ENCODE data around the gene SLAMF7. TPM values are rescaled to one million over a fixed set of nuclear protein-coding genes. Genes with fewer than 3 reads are reported as not detected.

SLAMF7 gene
- polyA plus RNA-seq, 1 donor (not counting 4 experiments of a cell fraction or from before 2014, with no cell fraction given) = 31.0 TPM

GRCh38 chr1:160800142-160800541 lies 61.1 kb downstream of the SLAMF7 start:
- dilution Hi-C loops (cut with MboI; ENCODE audit: extremely low pct_ligation_motif_present, low sequenced_read_pairs) = no loop called here
- Histone ChIP-seq H3K4me1 (ENCODE audit: control insufficient read depth, extremely low read depth, insufficient read depth, low read length) (peaks cover 5% of the 10 kb centered on the region), H3K4me3 (ENCODE audit: control insufficient read depth in 2 of 3, extremely low read depth in 1 of 3, insufficient read depth in 2 of 3, low read depth in 1 of 3, low read length in 3 of 3) (no peak overlapping the region), H3K9ac (ENCODE audit: control insufficient read depth, extremely low read depth, insufficient read depth, low read length) (no peak overlapping the region), H3K9me1 (ENCODE audit: control insufficient read depth, extremely low read depth, insufficient read depth, low read length) (no peaks in the 10 kb centered on the region), H3K36me3 (ENCODE audit: control insufficient read depth in 2 of 2, extremely low read depth in 1 of 2, insufficient read depth in 2 of 2, low read length in 2 of 2) (no peaks in the 10 kb centered on the region), H2AFZ (ENCODE audit: control insufficient read depth, low read length) (no peak overlapping the region), H3K9me3 (ENCODE audit: control insufficient read depth, low read depth, low read length) (no peaks in the 10 kb centered on the region), H3K4me2 (ENCODE audit: control insufficient read depth, extremely low read depth, insufficient read depth, low read depth, low read length) (no peak overlapping the region), H4K20me1 (ENCODE audit: control insufficient read depth, extremely low read depth, insufficient read depth, low read length) (no peaks in the 10 kb centered on the region), H3K27me3 (ENCODE audit: control insufficient read depth, extremely low read depth, insufficient read depth, low read length) (no peaks in the 10 kb centered on the region), H3K79me2 (ENCODE audit: control insufficient read depth, insufficient read depth, low read length) (no peaks in the 10 kb centered on the region), H3K27ac (ENCODE audit: control insufficient read depth, insufficient read depth, low read length) (no peak overlapping the region)
- no peak for FAIRE-seq
- DNase-seq (ENCODE audit: low read depth, low spot score) = no peak
- TF ChIP-seq CTCF (optimal IDR thresholded peaks at IDR 0.05 in 1 of 3, IDR thresholded peaks at IDR 0.05 in 1 of 3, conservative IDR thresholded peaks at IDR 0.05 in 1 of 3; ENCODE audit: extremely low read depth in 1 of 3, insufficient read depth in 2 of 3, low read length in 3 of 3) (no peak), EZH2 (IDR thresholded peaks at IDR 0.05; ENCODE audit: low read length) (no peak)

- DNase-seq (ENCODE audit: low read depth, low spot score) = no peak
- Histone ChIP-seq H3K4me1 (ENCODE audit: control insufficient read depth, extremely low read depth, insufficient read depth, low read length) (peaks cover 5% of the 10 kb centered on the region), H2AFZ (ENCODE audit: control insufficient read depth, low read length) (no peak overlapping the region), H3K4me2 (ENCODE audit: control insufficient read depth, extremely low read depth, insufficient read depth, low read depth, low read length) (no peak overlapping the region), H3K27me3 (ENCODE audit: control insufficient read depth, extremely low read depth, insufficient read depth, low read length) (no peaks in the 10 kb centered on the region), H3K9me3 (ENCODE audit: control insufficient read depth, low read depth, low read length) (no peaks in the 10 kb centered on the region), H3K9me1 (ENCODE audit: control insufficient read depth, extremely low read depth, insufficient read depth, low read length) (no peaks in the 10 kb centered on the region), H3K79me2 (ENCODE audit: control insufficient read depth, insufficient read depth, low read length) (no peaks in the 10 kb centered on the region), H3K36me3 (ENCODE audit: control insufficient read depth in 2 of 2, extremely low read depth in 1 of 2, insufficient read depth in 2 of 2, low read length in 2 of 2) (no peaks in the 10 kb centered on the region), H3K4me3 (ENCODE audit: control insufficient read depth in 2 of 3, extremely low read depth in 1 of 3, insufficient read depth in 2 of 3, low read depth in 1 of 3, low read length in 3 of 3) (no peak overlapping the region), H3K9ac (ENCODE audit: control insufficient read depth, extremely low read depth, insufficient read depth, low read length) (no peak overlapping the region), H4K20me1 (ENCODE audit: control insufficient read depth, extremely low read depth, insufficient read depth, low read length) (no peaks in the 10 kb centered on the region), H3K27ac (ENCODE audit: control insufficient read depth, insufficient read depth, low read length) (no peak overlapping the region)
- no peak for FAIRE-seq
- dilution Hi-C loops (cut with MboI; ENCODE audit: extremely low pct_ligation_motif_present, low sequenced_read_pairs) = no loop called here
- TF ChIP-seq EZH2 (IDR thresholded peaks at IDR 0.05; ENCODE audit: low read length) = no peak
- TF ChIP-seq CTCF (optimal IDR thresholded peaks at IDR 0.05 in 1 of 3, IDR thresholded peaks at IDR 0.05 in 1 of 3, conservative IDR thresholded peaks at IDR 0.05 in 1 of 3; ENCODE audit: extremely low read depth in 1 of 3, insufficient read depth in 2 of 3, low read length in 3 of 3) = no peak
These were observed 61.8 kb downstream of the SLAMF7 start for GRCh38 chr1:160800645-160801408.
